ENCODE measurements around the gene FOXJ2. TPM values are rescaled to one million over a fixed set of nuclear protein-coding genes. Genes with fewer than 3 reads are reported as not detected.

FOXJ2 gene
- total RNA-seq, 1 experiment from 2014 or later: 19.7 TPM

- intact Hi-C loops (cut with micrococcal nuclease): loop anchor here (5.0 kb wide), 1 partner anchor 50 kb away; the partner anchor contains the start of gene NECAP1
- DNase-seq (ENCODE audit: unreplicated experiment): no peak
- H3K4me3 Mint-ChIP-seq (ENCODE audit: unreplicated experiment): peak overlapping the region; percentile 78
- H3K27ac Mint-ChIP-seq (ENCODE audit: low read depth, unreplicated experiment): peak overlapping the region; percentile 89
- peaks cover 6% of the 10 kb centered on the region for H3K36me3 Mint-ChIP-seq (ENCODE audit: insufficient read depth, unreplicated experiment)
- H3K4me1 Mint-ChIP-seq (ENCODE audit: insufficient read depth, unreplicated experiment): peaks cover 31% of the 10 kb centered on the region
- no peaks in the 10 kb centered on the region for H3K9me3 Mint-ChIP-seq (ENCODE audit: unreplicated experiment)
- no peaks in the 10 kb centered on the region for H3K27me3 Mint-ChIP-seq (ENCODE audit: insufficient read depth, unreplicated experiment)
- no peak for TF ChIP-seq CTCF (IDR thresholded peaks at IDR 0.05; ENCODE audit: unreplicated experiment)
- POLR2A ChIA-PET: interaction anchor here (0.6 to 3.4 kb wide), 8 partner anchors 18 to 918 kb away, joined by 3 to 18 read pairs (median 4); partner anchors contain the start of gene M6PR
- TSS peak; percentile 66 for BruUV-seq (replicated peaks)
- CTCF ChIA-PET: interaction anchor here (0.7 to 1.3 kb wide), 2 partner anchors 65 to 99 kb away, joined by 3 read pairs; no protein-coding TSS in a partner anchor
Measured at GRCh38 chr12:8031872-8032241, 659 bp upstream of the FOXJ2 start.

- no TSS peak for BruUV-seq (replicated peaks)
- H3K27ac Mint-ChIP-seq (ENCODE audit: low read depth, unreplicated experiment): peak overlapping the region; percentile 89
- DNase-seq (ENCODE audit: unreplicated experiment): peak; percentile 56
- ChIA-PET CTCF (interaction anchor here (0.6 to 2.9 kb wide), 6 partner anchors 11 to 174 kb away, joined by 3 to 17 read pairs (median 4); no protein-coding TSS in a partner anchor), POLR2A (interaction anchor here (0.6 to 3.4 kb wide), 10 partner anchors 13 to 1563 kb away, joined by 3 to 18 read pairs (median 4); partner anchors contain the start of gene NECAP1)
- H3K4me3 Mint-ChIP-seq (ENCODE audit: unreplicated experiment): peak overlapping the region; percentile 78
- H3K36me3 Mint-ChIP-seq (ENCODE audit: insufficient read depth, unreplicated experiment): no peaks in the 10 kb centered on the region
- intact Hi-C loops (cut with micrococcal nuclease): loop anchor here (5.0 kb wide), 1 partner anchor 49 kb away; the partner anchor contains the start of gene NECAP1
- H3K27me3 Mint-ChIP-seq (ENCODE audit: insufficient read depth, unreplicated experiment): no peaks in the 10 kb centered on the region
- peaks cover 45% of the 10 kb centered on the region for H3K4me1 Mint-ChIP-seq (ENCODE audit: insufficient read depth, unreplicated experiment)
- TF ChIP-seq CTCF (IDR thresholded peaks at IDR 0.05; ENCODE audit: unreplicated experiment): no peak
- no peaks in the 10 kb centered on the region for H3K9me3 Mint-ChIP-seq (ENCODE audit: unreplicated experiment)
Measured at GRCh38 chr12:8033153-8034044, 883 bp downstream of the FOXJ2 start.

- CTCF ChIA-PET: interaction anchor here (0.9 to 2.9 kb wide), 5 partner anchors 10 to 355 kb away, joined by 3 to 17 read pairs (median 7); no protein-coding TSS in a partner anchor
- BruUV-seq (replicated peaks): no TSS peak
- no peak for DNase-seq (ENCODE audit: unreplicated experiment)
- H3K36me3 Mint-ChIP-seq (ENCODE audit: insufficient read depth, unreplicated experiment): peaks cover under 1% of the 10 kb centered on the region
- intact Hi-C loops (cut with micrococcal nuclease): loop anchor here (5.0 kb wide), 1 partner anchor 47 kb away; the partner anchor contains the start of gene NECAP1
- POLR2A ChIA-PET: interaction anchor here (0.9 to 3.4 kb wide), 3 partner anchors 11 to 209 kb away, joined by 4 to 18 read pairs (median 4); no protein-coding TSS in a partner anchor
- H3K9me3 Mint-ChIP-seq (ENCODE audit: unreplicated experiment): no peaks in the 10 kb centered on the region
- H3K4me3 Mint-ChIP-seq (ENCODE audit: unreplicated experiment): peak overlapping the region; percentile 78
- TF ChIP-seq CTCF (IDR thresholded peaks at IDR 0.05; ENCODE audit: unreplicated experiment): no peak
- H3K4me1 Mint-ChIP-seq (ENCODE audit: insufficient read depth, unreplicated experiment): peaks cover 54% of the 10 kb centered on the region
- no peaks in the 10 kb centered on the region for H3K27me3 Mint-ChIP-seq (ENCODE audit: insufficient read depth, unreplicated experiment)
- H3K27ac Mint-ChIP-seq (ENCODE audit: low read depth, unreplicated experiment): peak overlapping the region; percentile 89
Measured at GRCh38 chr12:8034802-8035201, 2.3 kb downstream of the FOXJ2 start.

All from MCF 10A (cell line).